SK-N-SH (cell line): ENCODE results near the gene TGIF1. TPM values are rescaled to one million over a fixed set of nuclear protein-coding genes. Genes with fewer than 3 reads are reported as not detected.

ENCODE experiments used
- CTCF ChIA-PET: fragments of 300-600, 350-600 bp; formaldehyde crosslinking; extraction: SDS; loops from one replicate; lab custom pipeline; 2021; lab: Yijun Ruan, JAX
- POLR2A ChIA-PET: fragments of 350-600 bp; sonication (Branson Sonifier 250); formaldehyde crosslinking; extraction: SDS; loops from one replicate; lab custom pipeline; 2020; ENCODE audit warnings: antibody characterized with exemption, inconsistent platforms; lab: Yijun Ruan, JAX
- DNase-seq: peaks from one replicate; pipeline ENCODE4 v3.0.0; 2012
- H2AFZ ChIP-seq: fragments of 200-600 bp; sonication (generic); 2 replicates; pipeline ENCODE4 v1.8.1; 2016; ENCODE audit warnings: antibody characterized with exemption, mild to moderate bottlenecking, low read depth
- H3F3A ChIP-seq: fragments of 200-600 bp; sonication (generic); replicated peaks from 2 replicates; pipeline ENCODE3; 2016; ENCODE audit warnings: antibody characterized with exemption, mild to moderate bottlenecking; ENCODE audit not compliant: insufficient read depth
- H3K27ac ChIP-seq, 2 experiments: fragments of 200-500 bp in 1 of 2; fragments of 200-600 bp in 1 of 2; sonication (Bioruptor generic) in 1 of 2; sonication (generic), shearing (Covaris generic) in 1 of 2; 2 replicates each; pipeline versions ENCODE4 v1.5.1 to v1.6.1; 2014 to 2016; ENCODE audit warnings: low read depth in 2 of 2, inconsistent platforms in 1 of 2, low read length in 1 of 2, mild to moderate bottlenecking in 1 of 2, mixed read lengths in 1 of 2
- H3K27me3 ChIP-seq: fragments of 200-600 bp; sonication (generic), shearing (Covaris generic); 2 replicates; pipeline ENCODE4 v1.6.1; 2016; ENCODE audit warnings: mixed run types; ENCODE audit not compliant: insufficient read depth
- H3K36me3 ChIP-seq, 2 experiments: fragments of 200-500 bp in 1 of 2; fragments of 200-600 bp in 1 of 2; sonication (Bioruptor generic) in 1 of 2; sonication (generic) in 1 of 2; replicated peaks in 1 of 2; 2 replicates each; pipeline versions ENCODE3 to v1.5.1; 2014 to 2016; ENCODE audit warnings: low read length in 1 of 2, mild to moderate bottlenecking in 1 of 2; ENCODE audit not compliant: insufficient read depth in 2 of 2, control insufficient read depth in 1 of 2
- H3K4me1 ChIP-seq, 2 experiments: fragments of 200-500 bp in 1 of 2; fragments of 200-600 bp in 1 of 2; sonication (Bioruptor generic) in 1 of 2; sonication (generic), shearing (Covaris generic) in 1 of 2; 2 replicates each; pipeline versions ENCODE4 v1.5.1 to v1.6.1; 2014 to 2016; ENCODE audit warnings: low read depth in 1 of 2, low read length in 1 of 2, mixed run types in 1 of 2; ENCODE audit not compliant: insufficient read depth in 2 of 2, control insufficient read depth in 1 of 2
- H3K4me2 ChIP-seq: fragments of 200-600 bp; sonication (generic), shearing (Covaris generic); 2 replicates; pipeline ENCODE4 v1.6.1; 2017; ENCODE audit warnings: mixed run types
- H3K4me3 ChIP-seq, 2 experiments: fragments of 200-500 bp in 1 of 2; fragments of 200-600 bp in 1 of 2; sonication (Bioruptor generic) in 1 of 2; sonication (generic), shearing (Covaris generic) in 1 of 2; 2 replicates each; pipeline versions ENCODE4 v1.5.1 to v1.8.1; 2014 to 2016; ENCODE audit warnings: low read depth in 2 of 2, inconsistent platforms in 1 of 2, low read length in 1 of 2, mild to moderate bottlenecking in 1 of 2, mixed read lengths in 1 of 2, moderate library complexity in 1 of 2
- H3K79me2 ChIP-seq: fragments of 200-600 bp; sonication (generic); 2 replicates; pipeline ENCODE4 v1.8.1; 2017; ENCODE audit warnings: mild to moderate bottlenecking; ENCODE audit not compliant: insufficient read depth
- H3K9ac ChIP-seq: fragments of 200-600 bp; sonication (generic); 2 replicates; pipeline ENCODE4 v1.6.1; 2017; ENCODE audit warnings: mixed run types
- H3K9me2 ChIP-seq: fragments of 200-600 bp; sonication (generic); 2 replicates; pipeline ENCODE4 v1.6.1; 2017; ENCODE audit warnings: mixed run types
- H3K9me3 ChIP-seq: fragments of 200-600 bp; sonication (generic); 2 replicates; pipeline ENCODE4 v1.6.1; 2017; ENCODE audit warnings: mixed run types, mild to moderate bottlenecking, moderate library complexity
- H4K20me1 ChIP-seq: fragments of 200-600 bp; sonication (generic); 2 replicates; pipeline ENCODE4 v1.6.1; 2017; ENCODE audit warnings: mild to moderate bottlenecking, mixed run types; ENCODE audit not compliant: insufficient read depth
- CHD2 ChIP-seq: fragments of 150-350 bp; IDR thresholded peaks from 2 replicates; pipeline ENCODE4 v1.6.1; 2018; ENCODE audit warnings: low read length; ENCODE audit not compliant: partially characterized antibody
- CTCF ChIP-seq: fragments of 200-600 bp; sonication (generic); IDR thresholded peaks from 2 replicates; pipeline ENCODE4 v1.6.1; 2017; ENCODE audit warnings: antibody characterized with exemption, mild to moderate bottlenecking, moderate library complexity
- ELF1 ChIP-seq: IDR thresholded peaks from 2 replicates; pipeline ENCODE4 v1.4.0; 2012
- EP300 ChIP-seq, 2 experiments: IDR thresholded peaks; 2 replicates each; pipeline versions ENCODE4 v1.4.0 to v1.6.1; 2012; ENCODE audit warnings: borderline replicate concordance in 1 of 2, low read depth in 1 of 2, low read length in 1 of 2
- EZH2phosphoT487 ChIP-seq: fragments of 200-600 bp; sonication (generic); IDR thresholded peaks from 2 replicates; pipeline ENCODE4 v1.6.1; 2017; ENCODE audit warnings: low read depth, mixed run types, mild to moderate bottlenecking, antibody characterized with exemption, moderate library complexity, borderline replicate concordance
- FOXJ3 ChIP-seq: sonication (generic); formaldehyde crosslinking; IDR thresholded peaks from 2 replicates; pipeline ENCODE4 v1.5.1; 2020; ENCODE audit warnings: mild to moderate bottlenecking, missing genetic modification reagents
- GABPA ChIP-seq: IDR thresholded peaks from 2 replicates; pipeline ENCODE4 v1.4.0; 2012; ENCODE audit warnings: low read depth, mild to moderate bottlenecking
- GATA2 ChIP-seq: sonication (generic); formaldehyde crosslinking; IDR thresholded peaks from 2 replicates; pipeline ENCODE4 v1.5.0; 2020; ENCODE audit warnings: mild to moderate bottlenecking, missing genetic modification reagents
- MEF2A ChIP-seq: IDR thresholded peaks from 2 replicates; pipeline ENCODE4 v1.4.0; 2012; ENCODE audit warnings: low read depth, borderline replicate concordance
- NRF1 ChIP-seq: IDR thresholded peaks from 2 replicates; pipeline ENCODE4 v1.6.1; 2012; ENCODE audit warnings: low read depth, mild to moderate bottlenecking, low read length
- POLR2AphosphoS5 ChIP-seq: IDR thresholded peaks from 2 replicates; pipeline ENCODE4 v1.6.1; 2012; ENCODE audit warnings: low read depth, low read length
- TCF12 ChIP-seq: IDR thresholded peaks from 2 replicates; pipeline ENCODE4 v1.4.0; 2012
- TEAD4 ChIP-seq: IDR thresholded peaks from 2 replicates; pipeline ENCODE4 v1.4.0; 2012; ENCODE audit warnings: mild to moderate bottlenecking, borderline replicate concordance; ENCODE audit not compliant: insufficient read depth
- YY1 ChIP-seq: IDR thresholded peaks from 2 replicates; pipeline ENCODE4 v1.4.0; 2012; ENCODE audit warnings: low read depth, mild to moderate bottlenecking
- WGBS: methylation state at CpG from one replicate; pipeline ENCODE4 v1.1.6; 2017; ENCODE audit warnings: low lambda C conversion rate; 5-methylcytosine and 5-hydroxymethylcytosine counted together
- polyA plus RNA-seq, 3 experiments: library from polyadenylated mRNA; depleted of rRNA; stranded (reverse); fragments of >200 nt; gene quantifications; 2 replicates each; pipeline ENCODE4 v1.2.3, GENCODE V29; 2012
- TF ChIP-seq, protein P1 (sequence below): IDR thresholded peaks from 2 replicates; pipeline ENCODE4 v1.6.1; 2012; ENCODE audit warnings: mild to moderate bottlenecking, low read depth, low read length, moderate library complexity
- TF ChIP-seq, protein P2 (sequence below): fragments of 150-350 bp; IDR thresholded peaks from 2 replicates; pipeline ENCODE4 v1.6.1; 2016; ENCODE audit warnings: mild to moderate bottlenecking, low read depth, low read length

The TGIF1 gene
- polyA plus RNA-seq, 1 of the 3 experiments (the other 2 are of a cell fraction) = 113 TPM

GRCh38 chr18:3424280-3424890, 25.6 kb upstream of the TGIF1 start:
- no peak overlapping the region for H3K4me3 ChIP-seq
- TF ChIP-seq MEF2A (no peak), CHD2 (no peak), GATA2 (CRISPR knock-in tag) (no peak), CTCF (no peak), FOXJ3 (CRISPR knock-in tag) (no peak), GABPA (no peak), NRF1 (no peak), YY1 (no peak), EP300 (IDR thresholded peaks at IDR 0.05; ENCODE audit: borderline replicate concordance in 1 of 2, low read depth in 1 of 2, low read length in 1 of 2) (no peak), ELF1 (no peak), TCF12 (no peak), POLR2AphosphoS5 (no peak), TEAD4 (no peak), EZH2phosphoT487 (no peak)
- TF ChIP-seq, protein P1, sequence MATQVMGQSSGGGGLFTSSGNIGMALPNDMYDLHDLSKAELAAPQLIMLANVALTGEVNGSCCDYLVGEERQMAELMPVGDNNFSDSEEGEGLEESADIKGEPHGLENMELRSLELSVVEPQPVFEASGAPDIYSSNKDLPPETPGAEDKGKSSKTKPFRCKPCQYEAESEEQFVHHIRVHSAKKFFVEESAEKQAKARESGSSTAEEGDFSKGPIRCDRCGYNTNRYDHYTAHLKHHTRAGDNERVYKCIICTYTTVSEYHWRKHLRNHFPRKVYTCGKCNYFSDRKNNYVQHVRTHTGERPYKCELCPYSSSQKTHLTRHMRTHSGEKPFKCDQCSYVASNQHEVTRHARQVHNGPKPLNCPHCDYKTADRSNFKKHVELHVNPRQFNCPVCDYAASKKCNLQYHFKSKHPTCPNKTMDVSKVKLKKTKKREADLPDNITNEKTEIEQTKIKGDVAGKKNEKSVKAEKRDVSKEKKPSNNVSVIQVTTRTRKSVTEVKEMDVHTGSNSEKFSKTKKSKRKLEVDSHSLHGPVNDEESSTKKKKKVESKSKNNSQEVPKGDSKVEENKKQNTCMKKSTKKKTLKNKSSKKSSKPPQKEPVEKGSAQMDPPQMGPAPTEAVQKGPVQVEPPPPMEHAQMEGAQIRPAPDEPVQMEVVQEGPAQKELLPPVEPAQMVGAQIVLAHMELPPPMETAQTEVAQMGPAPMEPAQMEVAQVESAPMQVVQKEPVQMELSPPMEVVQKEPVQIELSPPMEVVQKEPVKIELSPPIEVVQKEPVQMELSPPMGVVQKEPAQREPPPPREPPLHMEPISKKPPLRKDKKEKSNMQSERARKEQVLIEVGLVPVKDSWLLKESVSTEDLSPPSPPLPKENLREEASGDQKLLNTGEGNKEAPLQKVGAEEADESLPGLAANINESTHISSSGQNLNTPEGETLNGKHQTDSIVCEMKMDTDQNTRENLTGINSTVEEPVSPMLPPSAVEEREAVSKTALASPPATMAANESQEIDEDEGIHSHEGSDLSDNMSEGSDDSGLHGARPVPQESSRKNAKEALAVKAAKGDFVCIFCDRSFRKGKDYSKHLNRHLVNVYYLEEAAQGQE = no peak
- TF ChIP-seq, protein P2, sequence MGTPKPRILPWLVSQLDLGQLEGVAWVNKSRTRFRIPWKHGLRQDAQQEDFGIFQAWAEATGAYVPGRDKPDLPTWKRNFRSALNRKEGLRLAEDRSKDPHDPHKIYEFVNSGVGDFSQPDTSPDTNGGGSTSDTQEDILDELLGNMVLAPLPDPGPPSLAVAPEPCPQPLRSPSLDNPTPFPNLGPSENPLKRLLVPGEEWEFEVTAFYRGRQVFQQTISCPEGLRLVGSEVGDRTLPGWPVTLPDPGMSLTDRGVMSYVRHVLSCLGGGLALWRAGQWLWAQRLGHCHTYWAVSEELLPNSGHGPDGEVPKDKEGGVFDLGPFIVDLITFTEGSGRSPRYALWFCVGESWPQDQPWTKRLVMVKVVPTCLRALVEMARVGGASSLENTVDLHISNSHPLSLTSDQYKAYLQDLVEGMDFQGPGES = no peak
- no peak for DNase-seq
- no peaks in the 10 kb centered on the region for H3F3A ChIP-seq
- WGBS = 83% methylated on average over 3 of the region's 3 CpGs
- H3K4me2 ChIP-seq = no peak overlapping the region
- no peak overlapping the region for H2AFZ ChIP-seq
- H3K27me3 ChIP-seq = no peaks in the 10 kb centered on the region
- H3K4me1 ChIP-seq = no peaks in the 10 kb centered on the region
- H3K79me2 ChIP-seq = no peaks in the 10 kb centered on the region
- CTCF ChIA-PET = interaction anchor here (1.0 to 1.3 kb wide), 3 partner anchors 14 to 161 kb away, joined by 3 to 5 read pairs (median 3); no protein-coding TSS in a partner anchor
- H3K36me3 ChIP-seq = no peaks in the 10 kb centered on the region
- H3K27ac ChIP-seq = no peak overlapping the region
- POLR2A ChIA-PET = no interaction called here
- no peaks in the 10 kb centered on the region for H4K20me1 ChIP-seq
- H3K9me2 ChIP-seq = no peaks in the 10 kb centered on the region
- H3K9ac ChIP-seq = no peak overlapping the region
- no peaks in the 10 kb centered on the region for H3K9me3 ChIP-seq
